IMR-90 (cell line): ENCODE results near the gene TMPRSS13. TPM values are rescaled to one million over a fixed set of nuclear protein-coding genes. Genes with fewer than 3 reads are reported as not detected.

Source experiments
- ATAC-seq: fragments of 200-7000 bp; cut with Tn5 transposase; 2 replicates; pipeline ENCODE4 v1.9.1; 2020; ENCODE audit warnings: low read depth, mild to moderate bottlenecking, moderate library complexity
- BruUV-seq: library from RNA; stranded (reverse); fragments of 400-500 nt; replicated peaks from 2 replicates; lab custom pipeline; 2021; lab: Mats Ljungman, UMichigan
- CTCF ChIA-PET: fragments of 300-600 bp; formaldehyde crosslinking; extraction: SDS; loops from one replicate; lab custom pipeline; 2021; ENCODE audit warnings: antibody characterized with exemption; lab: Yijun Ruan, JAX
- POLR2A ChIA-PET: fragments of 300-600 bp; sonication (Branson Sonifier 250); formaldehyde crosslinking; loops from one replicate; lab custom pipeline; 2022; ENCODE audit warnings: antibody characterized with exemption; ENCODE audit not compliant: unreplicated experiment; lab: Charles Lee
- DNase-seq: peaks from one replicate; pipeline ENCODE4 v3.0.0; 2013
- H2AFZ ChIP-seq: replicated peaks from 2 replicates; pipeline ENCODE3; 2013; ENCODE audit warnings: low read length, mild to moderate bottlenecking; ENCODE audit not compliant: poor library complexity
- H2AK5ac ChIP-seq: 2 replicates; pipeline ENCODE4 v1.6.1; 2013; ENCODE audit warnings: low read depth, low read length, inconsistent platforms
- H2AK9ac ChIP-seq: replicated peaks from 2 replicates; pipeline ENCODE3; 2013; ENCODE audit warnings: mild to moderate bottlenecking, low read depth, low read length, moderate library complexity; ENCODE audit not compliant: poor library complexity
- H2BK120ac ChIP-seq: 2 replicates; pipeline ENCODE4 v1.6.1; 2013; ENCODE audit warnings: low read depth, low read length, inconsistent platforms
- H2BK15ac ChIP-seq: 3 replicates; pipeline ENCODE4 v1.6.1; 2013; ENCODE audit warnings: low read depth, low read length, inconsistent platforms
- H2BK20ac ChIP-seq: 2 replicates; pipeline ENCODE4 v1.6.1; 2013; ENCODE audit warnings: low read depth, mild to moderate bottlenecking, inconsistent platforms, low read length, moderate library complexity
- H2BK5ac ChIP-seq: 2 replicates; pipeline ENCODE4 v1.6.1; 2013; ENCODE audit warnings: mild to moderate bottlenecking, low read depth, low read length, inconsistent platforms; ENCODE audit not compliant: poor library complexity, severe bottlenecking
- H3K14ac ChIP-seq: replicated peaks from 2 replicates; pipeline ENCODE4 v1.6.1; 2013; ENCODE audit warnings: low read depth, low read length, inconsistent platforms
- H3K18ac ChIP-seq: 2 replicates; pipeline ENCODE4 v1.6.1; 2013; ENCODE audit warnings: low read depth, low read length, control low read depth
- H3K23ac ChIP-seq: 2 replicates; pipeline ENCODE4 v1.6.1; 2013; ENCODE audit warnings: low read depth, low read length, inconsistent platforms
- H3K27ac ChIP-seq: 2 replicates; pipeline ENCODE4 v1.5.1; 2013; ENCODE audit warnings: mild to moderate bottlenecking, control low read depth, low read length; ENCODE audit not compliant: insufficient read depth
- H3K27me3 ChIP-seq: 2 replicates; pipeline ENCODE4 v1.6.1; 2013; ENCODE audit warnings: low read length; ENCODE audit not compliant: control insufficient read depth, insufficient read depth
- H3K36me3 ChIP-seq: 2 replicates; pipeline ENCODE4 v1.6.1; 2013; ENCODE audit warnings: low read length, mixed read lengths; ENCODE audit not compliant: control insufficient read depth, insufficient read depth
- H3K4ac ChIP-seq: 2 replicates; pipeline ENCODE4 v1.6.1; 2013; ENCODE audit warnings: low read depth, low read length, inconsistent platforms
- H3K4me1 ChIP-seq: 2 replicates; pipeline ENCODE4 v1.6.1; 2013; ENCODE audit warnings: low read length, mixed read lengths; ENCODE audit not compliant: control insufficient read depth, insufficient read depth
- H3K4me2 ChIP-seq: 2 replicates; pipeline ENCODE4 v1.6.1; 2013; ENCODE audit warnings: low read depth, mild to moderate bottlenecking, control low read depth, low read length, moderate library complexity
- H3K4me3 ChIP-seq: 2 replicates; pipeline ENCODE4 v1.5.1; 2013; ENCODE audit warnings: low read depth, mild to moderate bottlenecking, control low read depth, low read length, moderate library complexity; ENCODE audit not compliant: insufficient read depth
- H3K56ac ChIP-seq: 2 replicates; pipeline ENCODE4 v1.6.1; 2013; ENCODE audit warnings: low read length, inconsistent platforms; ENCODE audit not compliant: insufficient read depth; ENCODE audit errors: extremely low read depth
- H3K79me1 ChIP-seq, 2 experiments: 2 replicates each; pipeline ENCODE4 v1.6.1; 2013; ENCODE audit warnings: low read length in 2 of 2, inconsistent platforms in 1 of 2, low read depth in 1 of 2
- H3K9ac ChIP-seq: 2 replicates; pipeline ENCODE4 v1.6.1; 2013; ENCODE audit warnings: low read depth, low read length, control low read depth
- H3K9me1 ChIP-seq: 2 replicates; pipeline ENCODE4 v1.6.1; 2013; ENCODE audit warnings: low read length, inconsistent platforms; ENCODE audit not compliant: insufficient read depth
- H3K9me3 ChIP-seq: 2 replicates; pipeline ENCODE4 v1.6.1; 2013; ENCODE audit warnings: low read length; ENCODE audit not compliant: control insufficient read depth, insufficient read depth
- H4K20me1 ChIP-seq: 2 replicates; pipeline ENCODE4 v1.6.1; 2013; ENCODE audit warnings: low read length, inconsistent platforms; ENCODE audit not compliant: insufficient read depth
- H4K5ac ChIP-seq: 2 replicates; pipeline ENCODE4 v1.6.1; 2013; ENCODE audit warnings: mild to moderate bottlenecking, low read depth, low read length, control low read depth
- H4K8ac ChIP-seq, 2 experiments: 2 replicates each; pipeline ENCODE4 v1.6.1; 2013; ENCODE audit warnings: low read depth in 2 of 2, low read length in 2 of 2, control low read depth in 1 of 2, inconsistent platforms in 1 of 2
- H4K91ac ChIP-seq: 2 replicates; pipeline ENCODE4 v1.6.1; 2013; ENCODE audit warnings: low read depth, low read length, inconsistent platforms; ENCODE audit not compliant: insufficient read depth
- BHLHE40 ChIP-seq: fragments of 150-350 bp; IDR thresholded peaks from 2 replicates; pipeline ENCODE4 v1.6.1; 2016; ENCODE audit warnings: mild to moderate bottlenecking, low read depth, low read length
- CHD1 ChIP-seq: IDR thresholded peaks from 2 replicates; pipeline ENCODE4 v1.6.1; 2012; ENCODE audit warnings: low read depth, low read length, improper control_type of control experiment
- ELK1 ChIP-seq: fragments of 150-350 bp; IDR thresholded peaks from 2 replicates; pipeline ENCODE4 v1.6.1; 2016; ENCODE audit warnings: low read depth, mild to moderate bottlenecking, low read length, moderate library complexity, borderline replicate concordance
- FOS ChIP-seq: fragments of 150-350 bp; IDR thresholded peaks from 2 replicates; pipeline ENCODE4 v1.6.1; 2016; ENCODE audit warnings: low read depth, low read length
- MAFK ChIP-seq: IDR thresholded peaks from 2 replicates; pipeline ENCODE4 v1.6.1; 2012; ENCODE audit warnings: low read depth, low read length, improper control_type of control experiment
- NFE2L2 ChIP-seq: fragments of 150-350 bp; IDR thresholded peaks from 2 replicates; pipeline ENCODE4 v1.6.1; 2016; ENCODE audit warnings: low read depth, mild to moderate bottlenecking, low read length
- POLR2A ChIP-seq: IDR thresholded peaks from 2 replicates; pipeline ENCODE4 v1.6.1; 2012; ENCODE audit warnings: mild to moderate bottlenecking, low read depth, low read length
- RAD21 ChIP-seq: IDR thresholded peaks from 2 replicates; pipeline ENCODE4 v1.6.1; 2012; ENCODE audit warnings: low read length, improper control_type of control experiment
- RCOR1 ChIP-seq: IDR thresholded peaks from 2 replicates; pipeline ENCODE4 v1.6.1; 2012; ENCODE audit warnings: mild to moderate bottlenecking, low read length, improper control_type of control experiment; ENCODE audit not compliant: insufficient replicate concordance
- RFX5 ChIP-seq: IDR thresholded peaks from 2 replicates; pipeline ENCODE4 v1.8.0; 2012; ENCODE audit warnings: low read depth, mild to moderate bottlenecking, low read length, moderate library complexity
- USF2 ChIP-seq: fragments of 150-350 bp; IDR thresholded peaks from 2 replicates; pipeline ENCODE4 v1.6.1; 2017; ENCODE audit warnings: mild to moderate bottlenecking, antibody characterized with exemption, low read length, low read depth
- WGBS, 2 experiments: methylation state at CpG; one replicate each; pipeline versions ENCODE4 v1.1.5 to v1.1.7; 2013; ENCODE audit warnings: missing lambda C conversion rate in 2 of 2; ENCODE audit not compliant: insufficient read length in 1 of 2; ENCODE audit errors: extremely low coverage in 2 of 2; 5-methylcytosine and 5-hydroxymethylcytosine counted together
- dilution Hi-C: fragments of 300-500 bp; cut with HindIII; formaldehyde crosslinking; loops from one replicate; pipeline ENCODE4 v1.14.3; 2018; ENCODE audit warnings: low sequenced_read_pairs; ENCODE audit not compliant: unreplicated experiment
- in situ Hi-C: fragments of 300-500 bp; cut with MboI; formaldehyde crosslinking; loops from 3 replicates; pipeline ENCODE4 v1.14.3; 2019; ENCODE audit warnings: low sequenced_read_pairs, inconsistent platforms, mixed read lengths
- intact Hi-C: fragments of 100-400 bp; cut with micrococcal nuclease; formaldehyde crosslinking; loops from 2 replicates; pipeline ENCODE4 v1.10.0; 2022
- polyA plus RNA-seq, 3 experiments: library from polyadenylated mRNA; depleted of rRNA; stranded (reverse); fragments of >200 nt; gene quantifications; 2 replicates each; pipeline ENCODE4 v1.2.3, GENCODE V29; 2012; ENCODE audit warnings: low replicate concordance in 1 of 3
- total RNA-seq: library from RNA; depleted of rRNA; stranded (reverse); fragments of >200 nt; gene quantifications from 2 replicates; pipeline ENCODE4 v1.2.3, GENCODE V29; 2012

TMPRSS13 gene
- total and polyA plus RNA-seq, 2 of the 4 experiments (the other 2 are of a cell fraction) = not detected

DNA sequence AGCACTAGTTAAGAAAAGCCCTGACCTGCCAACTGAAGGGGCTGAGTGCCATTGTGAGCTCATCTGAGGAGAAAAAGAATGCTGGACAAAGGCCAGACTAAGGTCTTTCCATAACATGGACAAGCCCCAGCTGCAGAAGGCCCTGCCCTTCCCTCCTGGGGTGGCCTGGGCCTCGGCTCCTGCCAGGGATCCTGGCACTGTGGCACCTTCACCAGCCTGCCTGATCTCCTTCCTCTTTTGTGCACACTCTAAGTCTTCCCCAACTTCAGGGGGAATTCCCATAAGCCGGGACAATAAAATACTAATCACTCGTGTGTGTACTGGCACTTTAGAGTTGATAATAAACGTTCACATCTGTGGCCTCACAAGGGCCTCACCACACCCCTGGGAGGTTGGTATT is 9.9 kb downstream of the TMPRSS13 start:
- Histone ChIP-seq H3K18ac (no peak overlapping the region), H3K4me2 (no peak overlapping the region), H2BK120ac (no peak overlapping the region), H2BK15ac (no peak overlapping the region), H3K79me1 (no peaks in the 10 kb centered on the region), H3K27ac (no peak overlapping the region), H4K5ac (no peak overlapping the region), H2AK9ac (no peak overlapping the region), H2AFZ (no peak overlapping the region), H3K23ac (no peak overlapping the region), H4K8ac (no peak overlapping the region), H3K9ac (no peak overlapping the region), H2AK5ac (no peak overlapping the region), H4K20me1 (no peaks in the 10 kb centered on the region), H3K9me1 (no peaks in the 10 kb centered on the region), H3K4ac (no peak overlapping the region), H3K4me1 (no peaks in the 10 kb centered on the region), H3K56ac (no peak overlapping the region), H3K4me3 (no peak overlapping the region), H3K9me3 (no peaks in the 10 kb centered on the region), H3K27me3 (peaks cover 5% of the 10 kb centered on the region; the same call in 1 of the 2 replicates), H3K14ac (no peak overlapping the region), H4K91ac (no peak overlapping the region), H2BK5ac (no peak overlapping the region), H3K36me3 (no peaks in the 10 kb centered on the region), H2BK20ac (no peak overlapping the region)
- ATAC-seq (no peak), DNase-seq (no peak)
- dilution Hi-C loops = no loop called here
- in situ Hi-C loops = no loop called here
- POLR2A ChIA-PET = no interaction called here
- CTCF ChIA-PET = no interaction called here
- BruUV-seq = no TSS peak
- intact Hi-C loops = no loop called here
- no CpG with 5 or more reads among the region's 4 CpGs for WGBS, 2 experiments
- TF ChIP-seq CHD1 = no peak
- TF ChIP-seq MAFK = no peak
- no peak for TF ChIP-seq USF2
- TF ChIP-seq BHLHE40 = no peak
- TF ChIP-seq NFE2L2 = no peak
- no peak for TF ChIP-seq RCOR1
- TF ChIP-seq RAD21 = no peak
- no peak for TF ChIP-seq ELK1
- no peak for TF ChIP-seq RFX5
- no peak for TF ChIP-seq POLR2A
- no peak for TF ChIP-seq FOS
